Measurements from ENCODE around the gene GHR.

DNA sequence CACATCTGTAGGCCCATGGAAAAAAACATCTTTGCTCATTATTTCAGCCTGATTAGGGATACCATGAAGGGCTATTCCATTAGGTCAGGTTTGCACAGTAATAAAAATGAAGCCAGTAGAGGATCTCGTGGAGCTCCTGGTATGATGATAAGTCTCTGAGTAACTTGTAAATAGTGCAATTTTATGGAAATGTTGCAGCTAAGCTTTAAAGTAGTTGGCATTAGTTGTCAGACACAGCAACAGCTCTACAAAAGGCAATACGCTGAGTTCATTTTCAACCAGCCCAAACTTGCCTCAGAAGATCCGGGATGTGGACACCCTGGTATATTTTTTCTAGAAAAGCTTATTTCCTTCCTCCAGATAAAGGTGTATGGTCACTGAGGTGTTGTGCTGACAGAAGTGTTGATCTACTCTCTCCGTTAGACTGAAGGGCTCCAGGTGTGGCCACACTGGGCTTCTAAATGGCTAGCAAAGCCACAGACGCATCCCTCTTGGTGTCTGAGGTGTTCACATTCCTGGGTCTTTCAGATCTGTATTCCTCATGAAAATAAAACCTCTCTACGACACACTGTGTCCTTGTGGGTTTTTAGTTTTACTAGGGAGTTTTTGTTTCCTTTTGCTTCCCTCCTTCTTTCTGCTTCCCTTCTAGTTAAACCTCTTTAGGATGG lies 141.6 kb downstream of the GHR start:
- TF ChIP-seq, protein P1, sequence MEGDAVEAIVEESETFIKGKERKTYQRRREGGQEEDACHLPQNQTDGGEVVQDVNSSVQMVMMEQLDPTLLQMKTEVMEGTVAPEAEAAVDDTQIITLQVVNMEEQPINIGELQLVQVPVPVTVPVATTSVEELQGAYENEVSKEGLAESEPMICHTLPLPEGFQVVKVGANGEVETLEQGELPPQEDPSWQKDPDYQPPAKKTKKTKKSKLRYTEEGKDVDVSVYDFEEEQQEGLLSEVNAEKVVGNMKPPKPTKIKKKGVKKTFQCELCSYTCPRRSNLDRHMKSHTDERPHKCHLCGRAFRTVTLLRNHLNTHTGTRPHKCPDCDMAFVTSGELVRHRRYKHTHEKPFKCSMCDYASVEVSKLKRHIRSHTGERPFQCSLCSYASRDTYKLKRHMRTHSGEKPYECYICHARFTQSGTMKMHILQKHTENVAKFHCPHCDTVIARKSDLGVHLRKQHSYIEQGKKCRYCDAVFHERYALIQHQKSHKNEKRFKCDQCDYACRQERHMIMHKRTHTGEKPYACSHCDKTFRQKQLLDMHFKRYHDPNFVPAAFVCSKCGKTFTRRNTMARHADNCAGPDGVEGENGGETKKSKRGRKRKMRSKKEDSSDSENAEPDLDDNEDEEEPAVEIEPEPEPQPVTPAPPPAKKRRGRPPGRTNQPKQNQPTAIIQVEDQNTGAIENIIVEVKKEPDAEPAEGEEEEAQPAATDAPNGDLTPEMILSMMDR (IDR thresholded peaks at IDR 0.05) = no peak
- no peak for TF ChIP-seq ZFX (IDR thresholded peaks at IDR 0.05; ENCODE audit: borderline replicate concordance)
